Adrenal gland (tissue), 12 donors: ENCODE data around the gene RANGAP1. TPM values are rescaled to one million over a fixed set of nuclear protein-coding genes. Genes with fewer than 3 reads are reported as not detected.
A peak's percentile ranks its signal among the peaks of the same experiment; 100 is the strongest.

ENCODE experiments used
- DNase-seq, 7 donors: peaks; one replicate each; pipeline ENCODE4 v3.0.0-alpha.2; 2019 to 2020
- H3K27ac ChIP-seq, 5 donors: fragments of 200-600 bp; sonication (generic) in 4 of 5; 1 replicate in 3 of 5; 2 replicates in 2 of 5; pipeline versions ENCODE4 v1.5.1 to v1.8.0; 2016 to 2020; ENCODE audit warnings: mild to moderate bottlenecking in 1 of 5
- H3K27me3 ChIP-seq: fragments of 200-600 bp; 2 replicates; pipeline ENCODE4 v1.8.0; 2021
- H3K36me3 ChIP-seq, 2 donors: fragments of 200-600 bp; replicated peaks in 1 of 2; 1 replicate in 1 of 2; 2 replicates in 1 of 2; pipeline versions ENCODE4 v1.5.1 to v1.8.0; 2018 to 2022
- H3K4me1 ChIP-seq, 2 donors: fragments of 200-600 bp; replicated peaks in 1 of 2; 1 replicate in 1 of 2; 2 replicates in 1 of 2; pipeline versions ENCODE4 v1.5.1 to v1.8.0; 2018 to 2021
- H3K4me3 ChIP-seq, 4 donors: fragments of 200-600 bp; sonication (generic) in 3 of 4; one replicate each; pipeline ENCODE4 v1.5.1; 2016 to 2018
- H3K9me3 ChIP-seq, 3 donors: fragments of 200-600 bp; sonication (generic) in 1 of 3; replicated peaks in 1 of 3; 1 replicate in 2 of 3; 2 replicates in 1 of 3; pipeline versions ENCODE4 v1.5.1 to v1.8.0; 2016 to 2021
- POLR2A ChIP-seq, 2 donors: fragments of 450-650 bp; IDR thresholded peaks; one replicate each; pipeline ENCODE4 v1.6.1; 2017; ENCODE audit warnings: antibody characterized with exemption in 2 of 2, mild to moderate bottlenecking in 2 of 2, moderate library complexity in 1 of 2
- WGBS, 4 donors: extraction: QIAGEN DNeasy Blood & Tissue Kit in 2 of 4; methylation state at CpG; one replicate each; pipeline versions ENCODE4 v1.1.5 to v1.1.7; 2013 to 2017; 5-methylcytosine and 5-hydroxymethylcytosine counted together
- intact Hi-C, 2 donors: fragments of 100-400 bp; cut with DNase I; formaldehyde crosslinking; loops; one replicate each; pipeline versions ENCODE4 v1.14.1 to v1.15.0; 2022 to 2023
- polyA plus RNA-seq, 3 donors: library from polyadenylated mRNA; stranded (reverse); fragments of 200-250 nt in 2 of 3; fragments of 350-450 nt in 1 of 3; fragmentation: Illumina TruSeq in 1 of 3; extraction: RNeasy Lipid Tissue Mini Kit (QIAGEN cat#74804) in 1 of 3; gene quantifications; one replicate each; pipeline ENCODE4 v1.2.3, GENCODE V29; 2013 to 2014
- total RNA-seq, 9 donors: library from RNA; depleted of rRNA in 4 of 9; stranded (reverse); fragments of >200 nt in 4 of 9; fragments of 120-200 nt in 1 of 9; fragmentation: NEBNext Ultra II Directional in 1 of 9; extraction: Animal tissue kit (Norgen Biotek cat#: 25700) in 1 of 9; gene quantifications; one replicate each; pipeline versions ENCODE4 v1.1.0 to v1.2.4, GENCODE V29; 2013 to 2023
- TF ChIP-seq, protein P1 (sequence below), 6 experiments: fragments of 450-650 bp in 4 of 6; fragments of 200-600 bp in 2 of 6; sonication (generic) in 1 of 6; IDR thresholded peaks; 1 replicate in 5 of 6; 2 replicates in 1 of 6; pipeline versions ENCODE4 v1.5.1 to v1.8.0; 2016 to 2021; ENCODE audit warnings: antibody characterized with exemption in 6 of 6, mild to moderate bottlenecking in 2 of 6, moderate library complexity in 1 of 6
- donor health status: healthy with polysubstance abuse.
- donor health status: Bipolar disorder and iron deficiency.
- donor health status: DM: yes; HTN: yes; CAD: no.
- donor health status: DM: no; HTN: no; CAD: no.
- donor health status: DM: no; HTN: no; CAD: no.
- donor health status: DM: yes; HTN: yes; CAD: no.

The RANGAP1 gene
- total and polyA plus RNA-seq, 12 donors, result 56.6 to 134 (median 76.7) TPM

DNA sequence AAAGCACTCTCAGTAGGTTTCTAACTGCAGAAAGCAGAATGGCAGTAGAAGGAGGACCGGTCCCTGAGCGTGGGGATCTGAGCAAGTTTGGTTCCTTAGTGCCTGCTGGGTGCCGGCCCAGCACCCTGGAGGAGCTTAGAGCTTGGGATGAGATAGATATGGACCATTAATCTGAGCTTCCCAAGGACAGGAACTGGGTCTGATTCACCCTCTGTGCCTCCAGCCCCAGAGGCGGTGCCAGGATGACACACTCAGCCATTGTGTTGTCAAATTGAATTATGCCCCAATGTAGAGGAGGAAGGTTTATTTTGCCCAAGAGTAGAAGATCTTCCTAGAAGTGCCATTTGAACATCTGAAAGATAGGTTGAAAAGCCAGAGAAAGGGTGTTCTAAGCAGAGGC lies 19.7 kb upstream of the RANGAP1 start:
- Histone ChIP-seq H3K27ac (peak overlapping the region in 4 of 5 donors; percentile 44 to 85 (median 69)), H3K4me1 (peaks cover 32 to 55% of the 10 kb centered on the region in 2 donors), H3K36me3 (no peaks in the 10 kb centered on the region), H3K27me3 (no peaks in the 10 kb centered on the region), H3K9me3 (no peaks in the 10 kb centered on the region), H3K4me3 (no peak overlapping the region)
- 27 to 59% (median 35%) methylated on average over 3 to 4 of the region's 4 CpGs for WGBS, 4 donors
- intact Hi-C loops, result no loop called here
- peak; percentile 84 to 93 (median 92) for DNase-seq
- peak in 1 of 2 donors; percentile 61 for TF ChIP-seq POLR2A (IDR thresholded peaks at IDR 0.05)
- TF ChIP-seq, protein P1, sequence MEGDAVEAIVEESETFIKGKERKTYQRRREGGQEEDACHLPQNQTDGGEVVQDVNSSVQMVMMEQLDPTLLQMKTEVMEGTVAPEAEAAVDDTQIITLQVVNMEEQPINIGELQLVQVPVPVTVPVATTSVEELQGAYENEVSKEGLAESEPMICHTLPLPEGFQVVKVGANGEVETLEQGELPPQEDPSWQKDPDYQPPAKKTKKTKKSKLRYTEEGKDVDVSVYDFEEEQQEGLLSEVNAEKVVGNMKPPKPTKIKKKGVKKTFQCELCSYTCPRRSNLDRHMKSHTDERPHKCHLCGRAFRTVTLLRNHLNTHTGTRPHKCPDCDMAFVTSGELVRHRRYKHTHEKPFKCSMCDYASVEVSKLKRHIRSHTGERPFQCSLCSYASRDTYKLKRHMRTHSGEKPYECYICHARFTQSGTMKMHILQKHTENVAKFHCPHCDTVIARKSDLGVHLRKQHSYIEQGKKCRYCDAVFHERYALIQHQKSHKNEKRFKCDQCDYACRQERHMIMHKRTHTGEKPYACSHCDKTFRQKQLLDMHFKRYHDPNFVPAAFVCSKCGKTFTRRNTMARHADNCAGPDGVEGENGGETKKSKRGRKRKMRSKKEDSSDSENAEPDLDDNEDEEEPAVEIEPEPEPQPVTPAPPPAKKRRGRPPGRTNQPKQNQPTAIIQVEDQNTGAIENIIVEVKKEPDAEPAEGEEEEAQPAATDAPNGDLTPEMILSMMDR (IDR thresholded peaks at IDR 0.05), result peak in 1 of 6 experiments; percentile 2

DNA sequence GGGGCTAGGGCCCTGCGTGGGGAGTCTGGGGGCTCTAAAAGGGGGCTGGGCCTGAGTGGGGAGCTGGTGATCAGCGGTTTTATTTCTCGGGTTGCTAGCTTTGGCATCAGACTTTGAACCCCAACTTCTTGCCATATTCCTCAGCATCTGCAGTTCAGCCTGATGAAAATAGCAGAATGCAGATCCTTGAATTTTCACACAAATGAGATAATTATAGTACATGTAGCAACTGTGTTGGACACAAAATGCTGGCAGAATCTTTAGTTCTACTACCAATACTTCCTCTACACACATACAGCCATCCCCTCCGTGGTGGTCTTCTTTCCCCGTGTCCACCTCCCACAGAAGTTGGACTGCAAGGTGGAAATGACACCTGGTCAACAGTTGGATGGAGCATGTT lies 16.8 kb upstream of the RANGAP1 start:
- Histone ChIP-seq H3K9me3 (no peaks in the 10 kb centered on the region), H3K4me1 (peaks cover 24 to 47% of the 10 kb centered on the region in 2 donors), H3K27ac (peak overlapping the region; percentile 64 to 91 (median 85)), H3K27me3 (no peaks in the 10 kb centered on the region), H3K4me3 (peak overlapping the region in 3 of 4 donors; percentile 88 to 92 (median 89)), H3K36me3 (no peaks in the 10 kb centered on the region)
- intact Hi-C loops, result no loop called here
- 3 to 7% (median 6%) methylated on average over 5 of the region's 5 CpGs for WGBS, 4 donors
- TF ChIP-seq, protein P1 (IDR thresholded peaks at IDR 0.05), result no peak
- TF ChIP-seq POLR2A (IDR thresholded peaks at IDR 0.05), result no peak
- no peak for DNase-seq

DNA sequence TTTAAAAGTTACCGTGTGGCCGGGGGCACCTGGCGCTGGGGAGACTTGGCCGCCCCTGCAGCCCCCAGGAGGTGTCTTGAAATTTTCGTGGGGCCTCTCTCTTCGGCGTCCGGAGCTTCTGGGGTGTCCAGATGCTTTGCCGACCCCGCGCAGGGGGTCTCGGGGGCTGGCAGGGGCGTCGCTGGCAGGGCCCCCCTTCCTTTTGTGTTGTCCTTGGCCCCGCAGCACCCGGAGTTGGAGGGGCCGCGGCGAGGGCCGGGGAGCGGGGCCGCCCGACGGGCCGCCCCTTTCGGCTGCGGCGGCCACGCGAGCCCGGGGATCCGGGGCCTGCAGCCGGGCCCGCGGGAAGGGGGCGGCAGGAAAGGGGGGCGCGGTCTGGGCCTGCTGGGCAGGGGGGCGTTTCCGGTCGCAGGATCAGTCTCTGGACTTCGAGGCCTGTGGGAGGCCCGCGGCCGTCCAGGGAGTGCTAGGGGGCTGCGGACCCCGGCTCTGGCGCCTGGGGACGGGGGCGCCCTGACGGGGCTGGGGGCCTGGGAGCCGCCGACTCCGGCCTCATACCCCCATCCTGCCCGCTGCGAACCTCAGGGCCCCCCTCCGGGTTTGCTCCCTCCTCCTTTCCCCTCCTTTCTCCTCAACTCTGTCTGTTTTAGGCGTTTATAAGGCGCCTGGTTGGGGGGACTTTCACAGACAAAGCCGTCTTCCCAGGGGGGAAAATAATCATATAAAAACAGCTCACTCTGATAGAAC lies 16.2 kb upstream of the RANGAP1 start:
- DNase-seq, result no peak
- 0 to 1% (median 1%) methylated on average over 14 to 56 of the region's 60 CpGs for WGBS, 4 donors
- H3K27ac ChIP-seq, result peak overlapping the region; percentile 64 to 91 (median 85)

More for the DNA sequence above, 16.2 kb upstream of the RANGAP1 start:
- TF ChIP-seq, protein P1 (IDR thresholded peaks at IDR 0.05), result no peak
- no peak for TF ChIP-seq POLR2A (IDR thresholded peaks at IDR 0.05)
- Histone ChIP-seq H3K4me1 (peaks cover 21 to 43% of the 10 kb centered on the region in 2 donors), H3K4me3 (peak overlapping the region in 3 of 4 donors; percentile 88 to 92 (median 89)), H3K27me3 (no peaks in the 10 kb centered on the region), H3K9me3 (no peaks in the 10 kb centered on the region), H3K36me3 (no peaks in the 10 kb centered on the region)
- intact Hi-C loops, result no loop called here
